ENCODE results near the gene XG. TPM values are rescaled to one million over a fixed set of nuclear protein-coding genes. Genes with fewer than 3 reads are reported as not detected.
"Not testable (repeated sequence)": the region's sequence is repeated elsewhere in the genome, so short reads cannot be mapped to it uniquely, and the experiment has no call there.

Gene XG
- polyA plus RNA-seq, 6 donors from 2014 or later, result 0.58 to 2.8 (median 0.66) TPM; not detected in 2

DNA sequence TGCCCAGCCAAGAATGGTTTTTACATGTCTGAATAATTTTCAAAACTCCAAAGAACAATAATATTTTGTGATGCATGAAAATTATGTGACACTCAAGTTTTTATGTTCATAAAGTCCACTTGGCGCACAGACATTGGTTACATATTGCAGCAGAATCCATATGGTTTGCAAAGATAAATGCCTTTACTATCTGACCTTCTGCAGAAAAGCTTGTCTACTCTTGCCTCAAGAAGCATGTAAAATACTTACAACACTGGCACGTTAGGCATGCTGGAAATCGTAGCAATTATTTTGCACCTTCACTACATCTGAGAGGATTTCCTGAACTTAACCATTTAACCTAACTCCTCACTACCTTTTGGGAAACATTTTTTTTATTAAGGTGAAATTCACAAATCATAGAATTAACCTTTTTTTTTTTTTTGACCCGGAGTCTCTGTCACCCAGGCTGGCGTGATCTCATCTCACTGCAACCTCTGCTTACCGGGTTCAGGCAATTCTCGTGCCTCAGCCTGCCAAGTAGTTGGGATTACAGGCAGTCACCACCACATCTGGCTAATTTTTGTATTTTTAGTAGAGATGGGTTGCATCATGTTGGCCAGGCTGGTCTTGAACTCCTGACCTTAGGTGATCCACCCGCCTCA is 3.5 kb upstream of the XG start:
- ATAC-seq (ENCODE audit: low read depth in 2 of 2) (no peak), DNase-seq (no peak)
- Mint-ChIP-seq H3K9me3 (no peaks in the 10 kb centered on the region), H3K4me3 (no peak overlapping the region), H3K27ac (no peak overlapping the region), H3K27me3 (no peaks in the 10 kb centered on the region), H3K4me1 (no peaks in the 10 kb centered on the region), H3K36me3 (peaks cover 0 to under 1% of the 10 kb centered on the region in 2 donors)

DNA sequence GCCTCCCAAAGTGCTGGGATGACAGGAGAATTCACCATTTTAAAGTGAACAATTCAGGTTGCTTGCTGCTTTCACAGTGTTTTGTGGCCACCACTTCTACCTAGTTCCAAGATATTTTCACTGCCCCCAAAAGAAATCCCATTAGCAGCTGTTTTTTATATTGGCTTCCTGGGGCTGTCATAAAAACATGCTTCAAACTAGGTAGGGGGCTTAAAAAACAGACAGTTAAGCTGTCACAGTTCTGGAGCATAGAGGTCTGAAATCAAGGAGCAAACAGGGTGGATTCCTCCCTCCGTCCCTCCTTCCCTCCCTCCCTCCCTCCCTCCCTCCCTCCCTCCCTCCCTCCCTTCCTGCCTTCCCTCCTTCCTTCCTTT is 3.0 kb upstream of the XG start:
- H3K27me3 Mint-ChIP-seq, result no peaks in the 10 kb centered on the region
- no peaks in the 10 kb centered on the region for H3K36me3 Mint-ChIP-seq
- no peaks in the 10 kb centered on the region for H3K4me1 Mint-ChIP-seq
- DNase-seq (no peak), ATAC-seq (ENCODE audit: low read depth in 2 of 2) (no peak)
- H3K9me3 Mint-ChIP-seq, result no peaks in the 10 kb centered on the region
- no peak overlapping the region for H3K27ac Mint-ChIP-seq
- no peak overlapping the region for H3K4me3 Mint-ChIP-seq

DNA sequence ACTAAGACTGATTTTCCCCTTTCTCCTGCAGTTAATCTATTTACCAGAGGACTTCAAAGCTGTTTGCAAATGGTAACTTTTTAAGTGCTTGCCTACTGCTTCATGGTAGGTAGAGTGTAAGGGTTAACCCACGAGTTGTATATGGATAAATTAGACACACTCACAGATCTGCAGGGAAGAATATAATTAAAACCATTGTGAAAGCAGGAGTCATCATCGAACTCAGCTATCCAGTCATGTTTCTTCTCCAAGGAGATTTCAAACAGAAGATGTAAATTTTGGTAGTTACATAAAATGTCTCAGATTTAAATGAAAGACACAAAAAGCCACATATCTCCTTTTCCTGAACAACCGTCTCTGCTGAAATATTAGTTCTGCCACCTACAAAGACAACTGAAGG is 549 bp upstream of the XG start:
- Mint-ChIP-seq H3K27ac (no peak overlapping the region), H3K9me3 (no peaks in the 10 kb centered on the region), H3K36me3 (no peaks in the 10 kb centered on the region), H3K4me1 (no peaks in the 10 kb centered on the region), H3K27me3 (no peaks in the 10 kb centered on the region), H3K4me3 (no peak overlapping the region)
- ATAC-seq (ENCODE audit: low read depth in 2 of 2), result no peak
- DNase-seq, result no peak

DNA sequence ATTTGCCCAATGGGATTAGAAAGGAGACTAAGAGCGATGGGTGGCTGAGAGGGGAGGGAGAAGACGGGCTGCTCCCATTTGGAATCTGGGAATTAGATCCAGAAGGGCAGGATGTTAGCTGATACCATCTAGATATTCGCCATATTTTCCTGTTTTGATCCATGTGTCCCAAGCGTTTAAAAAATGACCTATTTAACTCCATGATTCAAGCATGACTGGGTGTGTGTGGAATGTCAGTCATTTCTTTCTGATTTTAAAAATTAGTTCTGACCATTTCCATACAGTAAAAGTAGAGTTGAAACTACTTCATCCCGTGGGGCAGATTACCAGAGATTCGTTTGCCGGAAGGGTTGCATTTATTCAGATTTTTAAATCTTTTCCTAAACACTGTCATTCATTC is 601 bp downstream of the XG start:
- H3K4me1 Mint-ChIP-seq; H3K9me3 Mint-ChIP-seq; H3K4me3 Mint-ChIP-seq; H3K27ac Mint-ChIP-seq; ATAC-seq (ENCODE audit: low read depth in 2 of 2); H3K27me3 Mint-ChIP-seq; DNase-seq; H3K36me3 Mint-ChIP-seq: not testable (repeated sequence)

DNA sequence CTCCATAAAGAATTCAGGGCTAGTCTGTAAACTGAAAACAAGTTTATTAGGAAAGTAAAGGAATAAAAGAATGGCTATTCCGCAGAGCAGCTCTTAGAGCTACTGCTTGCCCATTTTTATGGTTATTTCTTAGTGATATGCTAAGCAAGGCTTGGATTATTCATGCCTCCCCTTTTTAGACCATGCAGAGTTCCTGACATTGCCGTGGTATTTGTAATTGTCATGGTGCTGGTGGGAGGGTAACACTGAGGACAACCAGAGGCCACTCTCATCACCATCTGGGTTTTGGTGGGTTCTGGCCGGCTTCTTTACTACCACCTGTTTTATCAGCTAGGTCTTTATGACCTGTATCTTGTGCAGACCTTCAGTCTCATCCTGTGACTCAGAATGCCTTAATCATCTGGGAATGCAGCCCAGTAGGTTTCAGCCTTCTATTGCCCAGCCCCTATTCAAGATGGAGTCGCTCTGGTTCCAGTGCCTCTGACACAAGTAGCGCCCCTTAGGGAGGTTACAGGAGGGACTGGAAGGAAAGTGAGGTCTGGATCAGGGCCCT is 3.4 kb downstream of the XG start:
- DNase-seq; H3K27me3 Mint-ChIP-seq; ATAC-seq (ENCODE audit: low read depth in 2 of 2); H3K36me3 Mint-ChIP-seq; H3K27ac Mint-ChIP-seq; H3K9me3 Mint-ChIP-seq; H3K4me3 Mint-ChIP-seq; H3K4me1 Mint-ChIP-seq: not testable (repeated sequence)

DNA sequence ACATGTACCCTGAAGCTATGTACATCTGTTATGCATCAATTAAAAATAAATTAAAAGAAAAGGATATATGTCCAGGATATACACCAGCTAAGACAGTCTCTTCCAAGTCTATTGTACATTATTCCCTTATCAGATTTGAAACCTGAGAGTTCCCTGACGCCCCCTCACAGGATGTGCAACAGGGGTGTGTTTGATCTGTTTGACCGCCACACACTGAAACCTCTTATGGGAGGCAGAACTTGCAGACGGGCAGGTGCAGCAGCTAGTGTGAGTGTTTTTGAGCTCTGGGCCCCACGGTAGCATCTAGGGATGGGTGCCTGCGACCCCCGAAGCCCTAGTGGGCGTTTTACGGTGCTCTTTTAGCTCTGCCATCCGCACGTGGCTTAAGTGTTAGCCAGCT is 4.7 kb downstream of the XG start:
- peaks cover 0 to 3% (median 0%) of the 10 kb centered on the region in 7 donors for H3K9me3 Mint-ChIP-seq
- H3K4me1 Mint-ChIP-seq, result no peaks in the 10 kb centered on the region
- DNase-seq, result no peak
- H3K27ac Mint-ChIP-seq, result no peak overlapping the region
- H3K4me3 Mint-ChIP-seq, result no peak overlapping the region
- no peak for ATAC-seq (ENCODE audit: low read depth in 2 of 2)
- H3K27me3 Mint-ChIP-seq, result peaks cover 4 to 8% (median 4%) of the 10 kb centered on the region in 3 donors
- peaks cover 0 to 4% of the 10 kb centered on the region in 2 donors for H3K36me3 Mint-ChIP-seq

DNA sequence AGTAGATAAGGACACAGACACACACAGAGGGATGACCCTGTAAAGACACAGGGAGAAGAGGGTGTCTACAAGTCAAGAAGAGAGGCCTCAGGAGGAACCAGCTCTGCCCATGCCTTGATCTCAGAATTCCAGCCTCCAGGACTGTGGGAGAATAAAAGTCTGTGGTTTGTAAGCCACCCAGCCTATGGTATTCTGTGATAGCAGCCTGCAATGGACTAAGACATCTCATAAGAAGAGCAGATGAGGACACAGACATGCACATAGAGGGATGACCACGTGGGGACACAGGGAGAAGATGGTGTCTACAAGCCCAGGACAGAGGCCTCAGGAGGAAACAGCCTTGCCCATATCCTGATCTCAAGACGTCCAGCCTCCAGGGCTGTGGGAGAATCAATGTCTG is 9.4 kb downstream of the XG start:
- H3K4me3 Mint-ChIP-seq, result no peak overlapping the region
- H3K4me1 Mint-ChIP-seq, result no peaks in the 10 kb centered on the region
- peaks cover 4 to 8% (median 4%) of the 10 kb centered on the region in 3 donors for H3K27me3 Mint-ChIP-seq
- H3K36me3 Mint-ChIP-seq, result peaks cover 0 to 4% of the 10 kb centered on the region in 2 donors
- no peak overlapping the region for H3K27ac Mint-ChIP-seq
- ATAC-seq (ENCODE audit: low read depth in 2 of 2) (no peak), DNase-seq (no peak)
- peaks cover 0 to 3% (median 0%) of the 10 kb centered on the region in 7 donors for H3K9me3 Mint-ChIP-seq

DNA sequence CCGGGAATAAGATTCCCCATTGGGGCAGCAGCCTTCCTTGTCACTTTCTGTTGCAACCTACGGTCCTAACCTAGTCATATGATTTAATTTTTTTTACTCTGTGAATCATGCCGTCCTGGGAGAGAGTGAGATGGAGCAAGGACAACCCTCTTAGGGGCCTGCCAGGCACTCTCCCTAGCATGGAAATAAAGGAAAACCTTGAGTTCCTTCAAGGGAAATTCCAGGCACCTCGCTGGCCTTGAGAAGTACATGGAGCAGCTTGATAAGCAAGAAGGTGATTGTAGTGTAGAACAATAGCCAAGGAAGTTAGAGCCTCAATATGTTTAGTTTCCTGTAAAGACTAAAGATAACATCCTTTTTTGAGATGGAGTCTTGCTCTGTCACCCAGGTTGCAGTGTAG is 10.8 kb downstream of the XG start:
- not testable (repeated sequence) for H3K4me1 Mint-ChIP-seq; ATAC-seq (ENCODE audit: low read depth in 2 of 2); H3K4me3 Mint-ChIP-seq; H3K36me3 Mint-ChIP-seq; H3K27me3 Mint-ChIP-seq; H3K9me3 Mint-ChIP-seq; DNase-seq; H3K27ac Mint-ChIP-seq

DNA sequence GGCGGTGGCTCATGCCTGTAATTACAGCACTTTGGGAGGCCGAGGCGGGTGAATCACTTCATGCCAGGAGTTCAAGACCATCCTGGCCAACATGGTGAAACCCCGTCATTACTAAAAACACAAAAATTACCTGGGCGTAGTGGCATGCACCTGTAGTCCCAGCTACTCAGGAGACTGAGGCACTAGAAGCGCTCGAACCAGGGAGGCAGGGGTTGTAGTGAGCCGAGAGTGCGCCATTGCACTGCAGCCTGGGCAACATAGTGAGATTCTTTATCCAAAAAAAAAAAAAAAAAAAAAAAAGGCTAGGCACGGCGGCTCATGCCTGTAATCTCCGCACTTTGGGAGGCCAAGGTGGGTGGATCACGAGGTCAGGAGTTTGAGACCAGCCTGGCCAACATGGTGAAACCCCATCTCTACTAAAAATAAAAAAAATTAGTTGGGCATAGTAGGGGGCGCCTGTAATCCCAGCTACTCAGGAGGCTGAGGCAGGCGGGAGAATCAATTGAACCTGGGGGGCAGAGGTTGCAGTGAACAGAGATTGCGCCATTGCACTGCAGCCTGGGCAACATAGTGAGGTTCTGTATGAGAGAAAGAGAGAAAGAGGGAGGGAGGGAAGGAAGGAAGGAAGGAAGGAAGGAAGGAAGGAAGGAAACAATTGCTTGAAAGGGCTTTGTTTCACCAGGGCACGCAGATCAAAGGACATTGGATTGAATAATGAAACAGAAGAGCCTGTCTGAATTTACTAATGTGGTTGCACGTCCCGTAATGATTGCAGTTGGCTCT is 13.1 kb downstream of the XG start:
- H3K4me1 Mint-ChIP-seq; ATAC-seq (ENCODE audit: low read depth in 2 of 2); H3K36me3 Mint-ChIP-seq; DNase-seq; H3K9me3 Mint-ChIP-seq; H3K27ac Mint-ChIP-seq: not testable (repeated sequence)
- Mint-ChIP-seq H3K4me3 (peak overlapping the region in 1 of 8 donors; percentile 53), H3K27me3 (peaks cover 4 to 21% (median 15%) of the 10 kb centered on the region in 3 donors)

DNA sequence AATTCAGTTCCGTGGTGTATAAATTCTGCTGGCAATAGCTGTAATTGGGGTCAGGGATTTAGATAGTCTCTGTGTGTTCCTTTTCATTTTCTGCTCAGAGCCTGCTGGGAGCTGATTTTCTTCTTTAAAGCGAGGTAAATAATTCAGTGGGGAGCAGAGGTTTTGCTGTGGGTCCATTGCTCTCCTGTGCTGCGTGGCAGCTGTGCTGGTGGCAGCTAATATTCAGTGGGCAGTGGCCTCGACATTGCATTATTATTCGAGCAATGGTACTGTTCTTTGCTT is 13.7 kb downstream of the XG start:
- ATAC-seq (ENCODE audit: low read depth in 2 of 2), result no peak
- Mint-ChIP-seq H3K27me3 (peaks cover 4 to 26% (median 20%) of the 10 kb centered on the region in 3 donors), H3K9me3 (peaks cover 0 to 11% (median 0%) of the 10 kb centered on the region in 7 donors), H3K36me3 (no peaks in the 10 kb centered on the region), H3K4me3 (no peak overlapping the region), H3K4me1 (no peaks in the 10 kb centered on the region), H3K27ac (no peak overlapping the region)
- DNase-seq, result no peak

DNA sequence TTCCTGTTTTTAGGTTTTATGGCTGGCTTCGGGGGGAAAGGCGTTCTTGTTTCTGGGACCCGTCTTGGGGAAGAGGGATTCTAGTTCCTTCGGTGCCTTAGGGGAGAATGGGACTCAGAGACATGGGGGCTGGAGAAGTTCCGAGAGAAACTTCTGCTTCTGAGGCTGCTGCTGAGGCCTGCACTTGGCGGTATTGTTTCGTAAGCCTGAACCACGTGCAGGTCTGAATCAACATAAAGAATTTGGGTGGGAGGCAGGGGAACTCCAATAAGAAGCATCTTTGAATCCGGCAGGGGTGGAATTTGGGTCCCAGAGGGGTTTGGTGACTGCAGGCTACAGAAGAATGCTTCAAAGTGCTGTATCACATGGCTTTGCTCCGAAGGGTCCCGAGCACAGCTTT is 15.1 kb downstream of the XG start:
- no peak for DNase-seq
- no peak for ATAC-seq (ENCODE audit: low read depth in 2 of 2)
- Mint-ChIP-seq H3K4me3 (no peak overlapping the region), H3K27me3 (peaks cover 4 to 36% (median 23%) of the 10 kb centered on the region in 3 donors), H3K36me3 (no peaks in the 10 kb centered on the region), H3K4me1 (no peaks in the 10 kb centered on the region), H3K27ac (no peak overlapping the region), H3K9me3 (peaks cover 0 to 11% (median 0%) of the 10 kb centered on the region in 7 donors)

DNA sequence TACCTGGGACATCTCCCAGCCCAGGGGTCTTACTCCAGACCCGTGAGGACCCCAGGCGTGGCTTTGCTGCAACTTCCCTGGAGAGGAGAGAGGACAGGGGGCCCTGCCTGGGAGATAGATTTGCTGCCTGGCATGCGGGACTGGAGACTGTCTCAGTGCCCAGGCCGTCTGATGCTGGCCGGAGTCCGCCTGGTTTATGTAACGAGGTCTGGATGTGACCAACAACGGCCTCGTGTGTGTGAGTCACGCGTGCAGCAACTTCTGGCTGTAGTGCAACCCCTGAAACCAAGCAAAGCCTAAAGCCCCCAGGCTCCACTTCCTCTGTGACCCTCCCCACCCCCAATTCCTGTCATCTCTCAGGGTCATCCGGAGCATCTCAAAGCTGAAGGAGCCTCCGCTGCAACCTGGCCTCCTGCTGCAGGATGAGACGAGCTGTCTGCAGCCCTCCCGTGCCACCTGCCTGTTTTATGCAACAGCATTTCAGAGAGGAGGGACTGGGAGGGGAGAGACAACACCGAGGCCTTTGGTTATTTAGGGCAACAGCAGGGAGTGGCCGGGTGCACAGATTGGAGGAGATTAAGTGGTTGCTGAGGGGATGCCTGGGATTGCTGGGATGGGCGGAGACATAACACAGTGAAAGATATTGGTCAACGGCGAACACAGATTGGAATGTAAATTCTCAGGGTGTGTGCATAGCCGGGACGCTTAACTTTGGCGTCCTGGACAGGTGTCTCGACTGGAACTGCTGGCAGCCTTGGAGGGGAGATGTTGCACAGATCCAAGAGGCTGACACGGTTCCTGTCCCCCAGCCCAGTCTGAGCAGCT is 16.0 kb downstream of the XG start:
- peak overlapping the region in 1 of 6 donors; percentile 47 for H3K27ac Mint-ChIP-seq
- peaks cover 4 to 36% (median 23%) of the 10 kb centered on the region in 3 donors for H3K27me3 Mint-ChIP-seq
- H3K4me3 Mint-ChIP-seq, result no peak overlapping the region
- H3K4me1 Mint-ChIP-seq, result no peaks in the 10 kb centered on the region
- DNase-seq (no peak), ATAC-seq (ENCODE audit: low read depth in 2 of 2) (no peak)
- peaks cover 0 to under 1% of the 10 kb centered on the region in 2 donors for H3K36me3 Mint-ChIP-seq
- H3K9me3 Mint-ChIP-seq, result peaks cover 0 to 11% (median 0%) of the 10 kb centered on the region in 7 donors

DNA sequence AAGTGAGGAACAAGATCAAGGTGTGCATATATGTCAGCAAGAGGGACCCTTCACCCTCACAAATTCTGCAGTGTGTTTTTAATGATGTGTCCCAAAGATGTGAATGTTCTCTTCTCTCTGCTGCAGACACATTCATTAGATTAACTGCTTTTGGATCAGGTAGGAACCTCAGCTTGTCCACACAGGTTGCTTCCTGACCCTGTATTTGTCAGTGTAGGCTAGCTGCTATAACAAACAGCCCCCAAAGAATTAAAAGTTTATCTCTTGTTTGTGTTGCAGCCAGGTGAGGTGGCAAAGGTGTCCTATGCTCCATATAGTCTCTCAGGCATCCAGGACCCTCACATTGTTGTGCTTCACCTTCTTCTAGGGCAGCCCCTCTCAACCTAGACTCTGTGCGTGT is 17.8 kb downstream of the XG start:
- Mint-ChIP-seq H3K4me1 (peaks cover 0 to 4% (median 0%) of the 10 kb centered on the region in 3 donors), H3K36me3 (peaks cover 0 to 13% of the 10 kb centered on the region in 2 donors), H3K27ac (no peak overlapping the region), H3K9me3 (peaks cover 0 to 19% (median 11%) of the 10 kb centered on the region in 7 donors), H3K4me3 (no peak overlapping the region), H3K27me3 (peaks cover 4 to 44% (median 27%) of the 10 kb centered on the region in 3 donors)
- no peak for DNase-seq
- ATAC-seq (ENCODE audit: low read depth in 2 of 2), result no peak
